Hematopoietic multipotent progenitor cell treated with erythropoietin and hydrocortisone succinate and interleukin-3 and kit ligand, for 6 days (in vitro differentiated cells): Measurements from ENCODE around the gene KRTCAP3.
"Not testable (repeated sequence)": the region's sequence is repeated elsewhere in the genome, so short reads cannot be mapped to it uniquely, and the experiment has no call there.

Experiments used
- DNase-seq: peaks from one replicate; pipeline ENCODE4 v3.0.0-alpha.2; 2015

Gene KRTCAP3

DNA sequence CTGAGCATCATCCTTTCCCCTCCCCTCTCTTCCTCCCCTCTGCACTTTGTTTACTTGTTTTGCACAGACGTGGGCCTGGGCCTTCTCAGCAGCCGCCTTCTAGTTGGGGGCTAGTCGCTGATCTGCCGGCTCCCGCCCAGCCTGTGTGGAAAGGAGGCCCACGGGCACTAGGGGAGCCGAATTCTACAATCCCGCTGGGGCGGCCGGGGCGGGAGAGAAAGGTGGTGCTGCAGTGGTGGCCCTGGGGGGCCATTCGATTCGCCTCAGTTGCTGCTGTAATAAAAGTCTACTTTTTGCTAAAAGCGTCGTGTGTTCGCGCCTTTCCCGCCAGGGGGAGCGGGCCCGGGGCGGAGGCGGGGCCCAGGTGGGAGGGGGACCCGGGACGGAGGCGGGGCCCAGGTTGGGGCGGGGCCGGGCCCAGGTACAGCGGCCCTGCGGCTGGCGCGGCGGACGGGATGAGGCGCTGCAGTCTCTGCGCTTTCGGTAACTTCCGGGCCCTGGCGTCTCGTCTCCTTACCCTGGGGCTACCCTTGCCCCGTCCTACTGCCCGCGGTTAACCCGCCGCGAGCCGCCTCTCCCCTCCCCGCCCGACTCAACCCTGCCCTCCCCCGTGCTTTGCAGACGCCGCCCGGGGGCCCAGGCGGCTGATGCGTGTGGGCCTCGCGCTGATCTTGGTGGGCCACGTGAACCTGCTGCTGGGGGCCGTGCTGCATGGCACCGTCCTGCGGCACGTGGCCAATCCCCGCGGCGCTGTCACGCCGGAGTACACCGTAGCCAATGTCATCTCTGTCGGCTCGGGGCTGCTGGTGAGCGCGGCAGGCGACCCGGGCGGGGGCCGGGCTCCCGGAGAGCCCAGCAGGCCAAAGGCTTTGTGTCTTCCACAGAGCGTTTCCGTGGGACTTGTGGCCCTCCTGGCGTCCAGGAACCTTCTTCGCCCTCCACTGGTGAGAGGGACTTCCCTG, at the start of gene KRTCAP3:
KRTCAP3 (plus strand) TSS at position 424 of the 962 bp plus-strand sequence; CDS start at position 456, 32 bp downstream.
- peak; percentile 35 for DNase-seq

DNA sequence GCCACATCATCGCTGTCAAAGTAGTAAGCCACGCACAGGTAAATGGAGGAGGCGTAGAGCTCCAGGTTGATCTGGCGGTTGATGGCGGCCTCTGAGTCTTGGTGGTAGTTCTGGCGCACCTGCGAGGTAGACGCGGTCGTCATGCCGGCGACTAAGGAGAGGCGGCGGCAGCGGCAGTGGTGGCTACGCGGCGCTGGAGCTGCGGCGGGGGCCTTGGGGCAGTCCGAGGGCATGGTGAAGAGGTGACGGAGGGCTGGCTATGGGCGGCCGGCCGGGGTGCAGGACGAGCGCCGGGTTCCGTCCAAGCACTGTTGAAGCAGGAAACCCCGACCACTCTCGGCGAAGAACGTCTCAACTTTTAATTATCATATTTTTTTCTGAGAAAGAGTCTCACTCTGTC, 49.0 kb upstream of the KRTCAP3 start:
- DNase-seq: no peak

GRCh38 chr2:27398962-27399361, 43.2 kb upstream of the KRTCAP3 start:
- DNase-seq: no peak

GRCh38 chr2:27400348-27401135, 41.6 kb upstream of the KRTCAP3 start:
- no peak for DNase-seq

DNA sequence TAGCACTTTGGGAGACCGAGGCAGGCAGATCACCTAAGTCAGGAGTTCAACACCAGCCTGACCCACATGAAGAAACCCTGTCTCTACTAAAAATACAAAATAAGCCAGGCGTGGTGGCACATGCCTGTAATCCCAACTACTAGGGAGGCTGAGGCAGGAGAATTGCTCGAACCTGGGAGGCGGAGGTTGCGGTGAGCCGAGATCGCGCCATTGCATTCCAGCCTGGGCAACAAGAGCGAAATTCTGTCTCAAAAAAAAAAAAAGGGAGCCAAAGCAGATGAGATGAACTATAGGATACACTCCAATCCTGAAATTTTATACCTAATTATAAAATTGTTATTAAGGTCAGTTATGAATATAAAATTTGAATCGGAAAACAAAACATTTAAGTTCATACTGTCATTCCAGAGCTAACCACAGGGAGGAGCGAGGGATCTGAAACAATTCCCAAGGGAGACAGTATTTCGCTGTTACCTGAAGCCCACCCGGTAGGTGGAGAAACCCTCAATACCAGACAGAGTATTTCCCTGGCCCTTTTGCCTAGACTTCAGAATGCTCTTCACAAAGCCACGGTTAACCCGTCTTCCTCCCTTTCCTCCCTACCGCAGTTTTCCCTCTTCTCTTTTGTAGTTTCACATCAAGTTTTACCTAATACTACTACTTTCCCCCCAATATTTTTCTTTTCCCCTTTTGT, 34.2 kb upstream of the KRTCAP3 start:
- peak; percentile 54 for DNase-seq

- peak; percentile 66 for DNase-seq
Measured at GRCh38 chr2:27408601-27409320, 33.4 kb upstream of the KRTCAP3 start.

- DNase-seq: peak; percentile 98
Measured at GRCh38 chr2:27409321-27410073, 32.7 kb upstream of the KRTCAP3 start, which contains the start of gene PPM1G. PPM1G (minus strand) TSS chr2:27409591; CDS start chr2:27409422, 169 bp downstream.

- DNase-seq: no peak
Measured at GRCh38 chr2:27412419-27413152, 29.6 kb upstream of the KRTCAP3 start.

- no peak for DNase-seq
Measured at GRCh38 chr2:27416151-27416550, 26.0 kb upstream of the KRTCAP3 start.

DNA sequence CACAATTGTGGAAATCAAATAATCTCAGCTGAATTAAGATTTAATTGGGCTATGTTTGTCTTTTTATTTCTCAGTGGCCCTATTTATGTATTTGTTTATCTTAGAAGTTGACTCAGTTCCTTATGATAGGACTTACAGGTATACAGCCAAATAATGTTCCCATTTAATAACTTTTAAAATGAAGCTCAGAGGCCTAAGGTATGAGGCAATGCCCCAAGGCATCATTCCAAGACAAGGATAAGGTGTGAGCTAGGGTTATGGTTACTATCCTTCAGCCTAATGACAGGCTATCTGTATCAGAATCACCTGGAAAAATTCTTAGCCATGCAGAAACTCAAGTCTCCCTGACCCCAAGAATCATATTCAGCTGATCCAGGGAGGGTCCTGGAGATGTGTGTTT, 21.2 kb upstream of the KRTCAP3 start:
- DNase-seq: no peak

- DNase-seq: no peak
Measured at GRCh38 chr2:27421660-27422250, 20.4 kb upstream of the KRTCAP3 start.

- DNase-seq: no peak
Measured at GRCh38 chr2:27422958-27423357, 19.2 kb upstream of the KRTCAP3 start.

DNA sequence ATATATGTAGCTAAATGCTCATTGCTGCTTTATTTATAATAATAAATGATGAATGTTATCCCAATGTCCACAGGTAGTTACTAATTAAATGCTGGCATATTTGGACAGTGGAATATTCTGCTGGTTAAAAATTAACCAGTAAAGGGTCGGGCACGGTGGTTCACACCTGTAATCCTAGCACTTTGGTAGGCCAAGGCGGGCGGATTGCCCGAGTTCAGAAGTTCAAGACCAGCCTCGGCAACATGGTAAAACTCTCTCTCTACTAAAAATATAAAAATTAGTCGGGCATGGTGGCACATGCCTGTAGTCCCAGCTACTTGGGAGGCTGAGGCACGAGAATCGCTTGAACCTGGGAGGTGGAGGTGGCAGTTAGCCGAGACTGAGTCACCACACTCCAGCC, 17.1 kb upstream of the KRTCAP3 start:
- DNase-seq: not testable (repeated sequence)

DNA sequence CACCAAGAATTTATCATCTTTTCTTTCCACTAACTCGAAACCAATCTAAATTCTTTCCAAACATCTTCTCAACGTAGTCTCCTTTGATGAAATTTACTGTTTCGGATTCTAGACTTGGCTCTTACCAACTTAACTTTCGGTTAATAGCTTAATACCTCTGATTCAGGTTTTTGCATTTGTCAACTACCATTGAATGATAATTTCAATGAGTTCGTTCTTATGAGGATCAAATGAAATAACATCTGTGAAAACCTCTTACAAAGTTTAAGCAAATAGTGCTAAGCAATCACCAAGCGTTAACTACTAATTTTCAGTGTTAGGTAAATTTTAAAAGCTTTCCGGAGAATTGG, 14.3 kb upstream of the KRTCAP3 start:
- DNase-seq: no peak

DNA sequence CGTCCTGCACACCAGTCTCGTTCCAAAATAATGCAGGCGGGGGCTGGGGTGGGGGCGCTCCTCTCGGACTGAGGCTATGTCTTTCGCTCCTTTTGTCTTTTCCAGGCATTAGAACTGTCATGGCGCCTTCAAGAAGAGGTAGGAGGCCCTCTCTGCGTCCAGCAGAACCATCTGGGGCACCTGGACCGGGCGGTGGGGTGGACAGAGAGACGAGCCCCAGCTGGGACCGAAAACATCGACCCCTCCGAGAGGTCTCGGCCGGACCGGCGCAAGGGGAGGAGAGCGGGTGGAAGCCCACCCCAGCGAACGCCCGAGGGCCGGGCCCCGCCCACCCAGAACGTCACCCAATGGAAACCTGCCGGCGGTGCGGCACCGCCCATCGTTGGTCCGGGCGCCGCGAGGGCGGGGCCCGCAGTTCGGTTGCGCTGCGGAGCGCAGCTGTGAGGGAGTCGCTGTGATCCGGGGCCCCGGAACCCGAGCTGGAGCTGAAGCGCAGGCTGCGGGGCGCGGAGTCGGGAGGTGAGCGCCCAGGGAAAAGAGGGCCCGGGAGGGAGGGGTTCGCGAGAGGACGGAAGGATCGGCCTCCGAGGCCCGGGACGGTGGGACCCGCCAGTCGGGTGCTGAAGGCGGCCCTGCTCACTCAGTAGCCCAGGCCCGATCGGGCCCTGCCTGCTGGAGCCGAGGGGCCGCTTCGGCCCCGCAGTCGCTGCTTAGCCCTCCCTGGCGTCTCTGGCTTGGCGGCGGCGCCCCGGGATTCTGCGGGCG, 13.8 kb upstream of the KRTCAP3 start, which contains the start of gene NRBP1:
NRBP1 (plus strand) TSS at position 419 of the 765 bp plus-strand sequence. CDS start 4,643 bp downstream, outside the sequence.
- peak; percentile 95 for DNase-seq

DNA sequence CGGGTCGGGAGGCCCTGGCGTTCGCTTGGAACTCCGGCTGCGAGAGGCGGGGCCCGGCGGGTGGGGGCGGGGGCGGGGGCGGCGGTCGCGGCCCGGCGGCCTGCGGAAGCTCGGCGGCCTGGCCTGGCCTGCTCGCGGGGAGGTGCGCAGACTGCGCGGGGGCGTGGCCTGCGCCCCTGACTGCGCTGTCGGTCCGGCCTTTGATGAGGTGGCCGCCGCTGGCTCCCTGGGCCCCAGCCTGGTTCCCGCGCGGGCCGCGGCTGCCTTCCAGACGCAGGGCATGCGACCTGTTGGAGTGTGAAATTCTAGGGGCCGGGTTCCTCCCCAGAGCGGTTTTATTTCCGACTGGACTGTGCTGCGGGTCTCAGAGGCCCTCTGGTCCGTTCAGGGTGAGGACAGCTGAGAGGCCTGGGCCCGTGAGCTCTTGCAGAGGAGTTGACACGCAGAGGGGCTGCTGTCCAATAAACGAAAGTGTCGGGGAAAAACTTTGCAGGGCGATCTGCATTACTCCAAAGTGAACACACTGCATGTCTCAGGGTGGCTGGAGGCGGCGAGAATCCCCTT, 13.1 kb upstream of the KRTCAP3 start:
- peak; percentile 88 for DNase-seq

DNA sequence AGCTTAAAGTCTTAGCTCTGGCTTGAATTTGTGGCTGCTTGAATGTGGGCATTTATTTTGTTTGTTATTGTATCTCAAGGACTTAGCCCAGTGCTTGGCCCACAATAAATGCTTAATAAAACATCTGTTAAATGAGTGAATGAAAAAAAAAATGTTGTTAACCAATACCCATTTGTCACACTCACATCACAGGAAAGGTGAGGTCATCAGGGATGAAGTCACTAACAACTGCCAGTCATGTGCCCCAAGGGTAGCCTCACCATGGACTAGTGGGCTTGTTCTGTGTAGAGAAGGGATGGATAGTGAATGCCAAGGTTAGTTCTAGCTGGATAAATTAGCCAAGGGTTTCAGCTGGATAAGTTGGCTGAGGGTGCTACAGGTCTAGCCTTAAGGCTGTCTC, 10.8 kb upstream of the KRTCAP3 start:
- peak; percentile 14 for DNase-seq

GRCh38 chr2:27435628-27436027, 6.6 kb upstream of the KRTCAP3 start:
- DNase-seq: no peak
